ENCODE measurements around the gene DPP10. TPM values are rescaled to one million over a fixed set of nuclear protein-coding genes. Genes with fewer than 3 reads are reported as not detected.

Gene DPP10
- total RNA-seq, 1 experiment from 2014 or later: not detected

DNA sequence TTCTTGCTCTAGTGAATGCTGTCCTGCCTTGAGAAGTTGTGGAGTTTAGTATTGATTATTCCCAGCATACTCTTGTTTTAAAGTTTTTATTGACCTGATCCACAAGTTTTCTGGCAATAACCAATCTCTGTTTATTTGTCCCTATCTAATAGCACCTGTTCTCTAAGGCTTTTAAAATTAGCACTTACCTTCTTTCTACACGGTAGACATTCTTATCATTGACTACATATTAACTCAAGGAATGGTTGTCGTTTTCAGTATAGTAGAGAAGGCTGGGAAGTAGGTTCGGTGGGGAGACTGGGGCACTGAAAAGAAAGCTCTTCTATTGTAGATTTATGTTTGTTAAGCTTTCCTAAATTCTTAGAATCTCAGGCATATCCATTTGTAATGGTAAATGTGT, 726.0 kb downstream of the DPP10 start:
- Histone ChIP-seq H2AFZ (ENCODE audit: low read length) (no peak overlapping the region), H3K9ac (ENCODE audit: low read length) (no peak overlapping the region), H3K36me3 (ENCODE audit: low read depth, low read length) (no peaks in the 10 kb centered on the region), H4K20me1 (ENCODE audit: low read length) (no peaks in the 10 kb centered on the region), H3K4me3 (ENCODE audit: low read length) (no peak overlapping the region), H3K79me2 (ENCODE audit: low read length) (no peaks in the 10 kb centered on the region), H3F3A (ENCODE audit: low read length, unreplicated experiment) (no peaks in the 10 kb centered on the region), H3K9me3 (ENCODE audit: low read length) (no peaks in the 10 kb centered on the region), H3K27me3 (ENCODE audit: low read length) (no peaks in the 10 kb centered on the region), H3K9me2 (replicated peaks; ENCODE audit: low read length) (no peaks in the 10 kb centered on the region), H3K27ac (ENCODE audit: low read length) (no peak overlapping the region), H3K4me1 (ENCODE audit: insufficient read depth, low read length) (no peaks in the 10 kb centered on the region), H3K4me2 (ENCODE audit: low read length) (no peak overlapping the region)
- BruUV-seq (replicated peaks): no TSS peak
- DNase-seq: no peak
- CTCF ChIA-PET: no interaction called here
- intact Hi-C loops (cut with micrococcal nuclease): no loop called here
- POLR2A ChIA-PET (ENCODE audit: unreplicated experiment): no interaction called here
- TF ChIP-seq EZH2 (IDR thresholded peaks at IDR 0.05; ENCODE audit: low read length, unreplicated experiment): no peak
- no peak for ATAC-seq

DNA sequence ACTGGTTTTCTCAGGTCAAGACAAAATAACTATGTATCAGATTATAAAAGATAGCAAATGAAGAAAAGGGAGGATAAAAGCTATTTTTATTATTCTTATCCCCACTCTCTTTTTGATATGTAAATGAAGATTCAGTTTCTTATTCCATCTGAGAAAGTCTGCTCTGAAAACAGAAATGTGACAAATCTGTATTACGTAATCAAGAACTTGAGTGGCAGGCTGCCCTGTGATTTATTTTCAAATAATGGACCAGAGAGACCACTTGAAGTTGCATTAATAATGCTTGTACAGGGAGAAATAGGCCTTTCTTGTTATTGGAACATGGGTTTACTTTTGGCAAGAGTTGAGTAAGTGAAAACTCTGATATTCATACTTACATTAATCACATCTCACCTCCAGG, 727.4 kb downstream of the DPP10 start:
- H3K9ac ChIP-seq (ENCODE audit: low read length): no peak overlapping the region
- H3F3A ChIP-seq (ENCODE audit: low read length, unreplicated experiment): no peaks in the 10 kb centered on the region
- no peaks in the 10 kb centered on the region for H3K9me2 ChIP-seq (replicated peaks; ENCODE audit: low read length)
- ChIA-PET CTCF (no interaction called here), POLR2A (ENCODE audit: unreplicated experiment) (no interaction called here)
- no peaks in the 10 kb centered on the region for H4K20me1 ChIP-seq (ENCODE audit: low read length)
- H2AFZ ChIP-seq (ENCODE audit: low read length): no peak overlapping the region
- H3K4me3 ChIP-seq (ENCODE audit: low read length): no peak overlapping the region
- no peaks in the 10 kb centered on the region for H3K36me3 ChIP-seq (ENCODE audit: low read depth, low read length)
- TF ChIP-seq EZH2phosphoT487 (IDR thresholded peaks at IDR 0.05; ENCODE audit: borderline replicate concordance, low read length): no peak
- TF ChIP-seq, protein P1, sequence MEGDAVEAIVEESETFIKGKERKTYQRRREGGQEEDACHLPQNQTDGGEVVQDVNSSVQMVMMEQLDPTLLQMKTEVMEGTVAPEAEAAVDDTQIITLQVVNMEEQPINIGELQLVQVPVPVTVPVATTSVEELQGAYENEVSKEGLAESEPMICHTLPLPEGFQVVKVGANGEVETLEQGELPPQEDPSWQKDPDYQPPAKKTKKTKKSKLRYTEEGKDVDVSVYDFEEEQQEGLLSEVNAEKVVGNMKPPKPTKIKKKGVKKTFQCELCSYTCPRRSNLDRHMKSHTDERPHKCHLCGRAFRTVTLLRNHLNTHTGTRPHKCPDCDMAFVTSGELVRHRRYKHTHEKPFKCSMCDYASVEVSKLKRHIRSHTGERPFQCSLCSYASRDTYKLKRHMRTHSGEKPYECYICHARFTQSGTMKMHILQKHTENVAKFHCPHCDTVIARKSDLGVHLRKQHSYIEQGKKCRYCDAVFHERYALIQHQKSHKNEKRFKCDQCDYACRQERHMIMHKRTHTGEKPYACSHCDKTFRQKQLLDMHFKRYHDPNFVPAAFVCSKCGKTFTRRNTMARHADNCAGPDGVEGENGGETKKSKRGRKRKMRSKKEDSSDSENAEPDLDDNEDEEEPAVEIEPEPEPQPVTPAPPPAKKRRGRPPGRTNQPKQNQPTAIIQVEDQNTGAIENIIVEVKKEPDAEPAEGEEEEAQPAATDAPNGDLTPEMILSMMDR (conservative IDR thresholded peaks at IDR 0.05; ENCODE audit: low read depth, low read length): no peak
- no peak for TF ChIP-seq EZH2 (IDR thresholded peaks at IDR 0.05; ENCODE audit: low read length, unreplicated experiment)
- BruUV-seq (replicated peaks): no TSS peak
- no peak overlapping the region for H3K4me2 ChIP-seq (ENCODE audit: low read length)
- H3K79me2 ChIP-seq (ENCODE audit: low read length): no peaks in the 10 kb centered on the region
- DNase-seq (no peak), ATAC-seq (no peak)
- H3K9me3 ChIP-seq (ENCODE audit: low read length): no peaks in the 10 kb centered on the region
- H3K27ac ChIP-seq (ENCODE audit: low read length): no peak overlapping the region
- no peaks in the 10 kb centered on the region for H3K4me1 ChIP-seq (ENCODE audit: insufficient read depth, low read length)
- intact Hi-C loops (cut with micrococcal nuclease): no loop called here
- H3K27me3 ChIP-seq (ENCODE audit: low read length): no peaks in the 10 kb centered on the region

DNA sequence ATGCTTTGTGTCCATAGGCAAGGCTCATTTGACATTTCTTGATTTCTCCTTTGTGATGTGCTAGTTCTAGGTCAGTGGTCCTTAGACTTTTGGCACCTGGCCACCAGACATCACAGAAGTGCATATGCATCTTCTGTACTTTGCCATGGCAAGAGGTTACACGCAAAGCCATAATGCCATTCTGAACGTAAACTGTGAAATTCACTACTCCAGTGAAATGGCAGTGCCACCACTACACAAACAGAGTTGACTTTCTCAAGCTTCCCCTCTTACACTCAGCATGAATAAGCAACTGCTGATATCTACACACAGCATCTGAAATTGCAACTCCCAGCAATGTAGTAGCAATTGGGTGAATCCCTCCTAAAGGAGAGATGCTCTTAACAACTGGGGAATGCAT, 729.3 kb downstream of the DPP10 start:
- BruUV-seq (replicated peaks): no TSS peak
- TF ChIP-seq EZH2phosphoT487 (IDR thresholded peaks at IDR 0.05; ENCODE audit: borderline replicate concordance, low read length): no peak
- TF ChIP-seq, protein P1 (conservative IDR thresholded peaks at IDR 0.05; ENCODE audit: low read depth, low read length): no peak
- no peak for TF ChIP-seq EZH2 (IDR thresholded peaks at IDR 0.05; ENCODE audit: low read length, unreplicated experiment)

More for the DNA sequence above, 729.3 kb downstream of the DPP10 start:
- no peak overlapping the region for H2AFZ ChIP-seq (ENCODE audit: low read length)
- H3K27ac ChIP-seq (ENCODE audit: low read length): no peak overlapping the region
- no peaks in the 10 kb centered on the region for H3K9me2 ChIP-seq (replicated peaks; ENCODE audit: low read length)
- H4K20me1 ChIP-seq (ENCODE audit: low read length): no peaks in the 10 kb centered on the region
- intact Hi-C loops (cut with micrococcal nuclease): no loop called here
- H3K9ac ChIP-seq (ENCODE audit: low read length): no peak overlapping the region
- no peak overlapping the region for H3K4me2 ChIP-seq (ENCODE audit: low read length)
- ATAC-seq (no peak), DNase-seq (no peak)
- 0 out of 2 replicates have a peak, but pooled peaks cover 3% of the 10 kb centered on the region for H3K27me3 ChIP-seq (ENCODE audit: low read length)
- no peak overlapping the region for H3K4me3 ChIP-seq (ENCODE audit: low read length)
- no peaks in the 10 kb centered on the region for H3K79me2 ChIP-seq (ENCODE audit: low read length)
- no peaks in the 10 kb centered on the region for H3K4me1 ChIP-seq (ENCODE audit: insufficient read depth, low read length)
- no peaks in the 10 kb centered on the region for H3F3A ChIP-seq (ENCODE audit: low read length, unreplicated experiment)
- no peaks in the 10 kb centered on the region for H3K36me3 ChIP-seq (ENCODE audit: low read depth, low read length)
- CTCF ChIA-PET: no interaction called here
- POLR2A ChIA-PET (ENCODE audit: unreplicated experiment): no interaction called here
- no peaks in the 10 kb centered on the region for H3K9me3 ChIP-seq (ENCODE audit: low read length)

Data from PC-3 (cell line).